Measurements from ENCODE around the gene PPM1B. TPM values are rescaled to one million over a fixed set of nuclear protein-coding genes. Genes with fewer than 3 reads are reported as not detected.

PPM1B gene
- total and polyA plus RNA-seq, 2 of the 13 experiments (the other 11 are each of a cell fraction or from before 2014, with no cell fraction given): 24.4 to 25.0 TPM

GRCh38 chr2:44246436-44246835 is 77.8 kb downstream of the PPM1B start (continued):
- TF ChIP-seq ZNF639 (CRISPR knock-in tag; conservative IDR thresholded peaks at IDR 0.05): no peak

- Histone ChIP-seq H3K9me3 (ENCODE audit: low read length) (no peaks in the 10 kb centered on the region), H3K9ac (ENCODE audit: insufficient read depth, low read depth, low read length) (no peak overlapping the region), H2AFZ (ENCODE audit: low read length) (no peak overlapping the region), H3K4me3 (replicated peaks in 1 of 3; ENCODE audit: insufficient read depth in 1 of 3, low read depth in 2 of 3, low read length in 3 of 3) (no peak overlapping the region), H3K27ac (ENCODE audit: extremely low read length, insufficient read depth, low read length) (no peak overlapping the region), H3K79me2 (ENCODE audit: insufficient read depth, low read length) (no peaks in the 10 kb centered on the region), H4K20me1 (ENCODE audit: insufficient read depth, low read length) (no peaks in the 10 kb centered on the region), H3K27me3 (ENCODE audit: control insufficient read depth in 1 of 2, insufficient read depth in 2 of 2, low read length in 2 of 2) (no peaks in the 10 kb centered on the region; a peak in 1 of 5 replicates), H3K4me2 (ENCODE audit: low read depth, low read length) (no peak overlapping the region), H3K4me1 (ENCODE audit: insufficient read depth, low read length) (peaks cover 21% of the 10 kb centered on the region), H3K36me3 (replicated peaks in 1 of 2; ENCODE audit: control insufficient read depth in 1 of 2, insufficient read depth in 2 of 2, low read length in 2 of 2) (no peaks in the 10 kb centered on the region)
- ATAC-seq: no peak
- in situ Hi-C loops (cut with HindIII; ENCODE audit: extremely low pct_ligation_motif_present, low pct_unique_long_range_greater_than_20kb): loop anchor here (5.0 kb wide), 1 partner anchor 45 kb away; no protein-coding TSS in a partner anchor
- ChIA-PET CTCF (ENCODE audit: low intra/inter-chr PET ratio, low total read pairs) (interaction anchor here (1.0 kb wide), 1 partner anchor 44 kb away, joined by 3 read pairs; no protein-coding TSS in a partner anchor), POLR2A (no interaction called here)
- 31% methylated on average over 3 of the region's 3 CpGs for WGBS (ENCODE audit: low lambda C conversion rate)
- TF ChIP-seq NFE2L2 (IDR thresholded peaks at IDR 0.05; ENCODE audit: low read length) (peak; percentile 82), ZNF280D (CRISPR knock-in tag; IDR thresholded peaks at IDR 0.05) (no peak)
- FAIRE-seq: no peak
- DNase-seq (ENCODE audit: low spot score): no peak
- BruUV-seq (replicated peaks): no TSS peak
- intact Hi-C loops (cut with micrococcal nuclease; ENCODE audit: unreplicated experiment): loop anchor here (5.0 kb wide), 1 partner anchor 710 kb away; no protein-coding TSS in a partner anchor
Observed at GRCh38 chr2:44246840-44247369, 78.2 kb downstream of the PPM1B start.
